ENCODE data around the gene CRELD1.

CRELD1 gene

GRCh38 chr3:9908286-9908685, 25.3 kb upstream of the CRELD1 start:
- no peak overlapping the region for H3K4me3 ChIP-seq (ENCODE audit: control insufficient read depth, low read depth, low read length)
- no peak for DNase-seq (ENCODE audit: low read depth)
- no peak for TF ChIP-seq CTCF (IDR thresholded peaks at IDR 0.05; ENCODE audit: control insufficient read depth, insufficient read depth, low read depth, low read length, missing control alignments)

- no peak for TF ChIP-seq CTCF (IDR thresholded peaks at IDR 0.05; ENCODE audit: control insufficient read depth, insufficient read depth, low read depth, low read length, missing control alignments)
- H3K4me3 ChIP-seq (ENCODE audit: control insufficient read depth, low read depth, low read length): no peak overlapping the region
- DNase-seq (ENCODE audit: low read depth): no peak
These were observed 24.2 kb upstream of the CRELD1 start for GRCh38 chr3:9909221-9910013.

GRCh38 chr3:9911863-9912262, 21.8 kb upstream of the CRELD1 start:
- no peak overlapping the region for H3K4me3 ChIP-seq (ENCODE audit: control insufficient read depth, low read depth, low read length)
- no peak for DNase-seq (ENCODE audit: low read depth)
- TF ChIP-seq CTCF (IDR thresholded peaks at IDR 0.05; ENCODE audit: control insufficient read depth, insufficient read depth, low read depth, low read length, missing control alignments): no peak

- DNase-seq (ENCODE audit: low read depth): peak; percentile 53
- no peak for TF ChIP-seq CTCF (IDR thresholded peaks at IDR 0.05; ENCODE audit: control insufficient read depth, insufficient read depth, low read depth, low read length, missing control alignments)
These were observed 21.2 kb upstream of the CRELD1 start for GRCh38 chr3:9912294-9912935.

GRCh38 chr3:9913601-9914000, 20.0 kb upstream of the CRELD1 start:
- no peak for TF ChIP-seq CTCF (IDR thresholded peaks at IDR 0.05; ENCODE audit: control insufficient read depth, insufficient read depth, low read depth, low read length, missing control alignments)
- no peak overlapping the region for H3K4me3 ChIP-seq (ENCODE audit: control insufficient read depth, low read depth, low read length)
- DNase-seq (ENCODE audit: low read depth): no peak

More at GRCh38 chr3:9912294-9912935, 21.2 kb upstream of the CRELD1 start:
- no peak overlapping the region for H3K4me3 ChIP-seq (ENCODE audit: control insufficient read depth, low read depth, low read length)

- H3K4me3 ChIP-seq (ENCODE audit: control insufficient read depth, low read depth, low read length): no peak overlapping the region
- DNase-seq (ENCODE audit: low read depth): no peak
- no peak for TF ChIP-seq CTCF (IDR thresholded peaks at IDR 0.05; ENCODE audit: control insufficient read depth, insufficient read depth, low read depth, low read length, missing control alignments)
These were observed 19.6 kb upstream of the CRELD1 start for GRCh38 chr3:9914011-9914410.
